Smooth muscle cell (in vitro differentiated cells): ENCODE data around the gene AGMO. TPM values are rescaled to one million over a fixed set of nuclear protein-coding genes. Genes with fewer than 3 reads are reported as not detected.

Experiments
- DNase-seq: peaks from one replicate; lab custom pipeline; 2025; ENCODE audit not compliant: unreplicated experiment; lab: John Stamatoyannopoulos, UW
- H2AFZ ChIP-seq: fragments of 200-600 bp; sonication (generic); 2 replicates; pipeline ENCODE4 v1.6.0; 2016; ENCODE audit warnings: antibody characterized with exemption, low read depth, mild to moderate bottlenecking
- H3F3A ChIP-seq: fragments of 200-600 bp; sonication (generic); 2 replicates; pipeline ENCODE4 v1.6.0; 2017; ENCODE audit warnings: antibody characterized with exemption, low read depth
- H3K27ac ChIP-seq: fragments of 200-600 bp; sonication (generic); 2 replicates; pipeline ENCODE4 v1.5.1; 2016; ENCODE audit warnings: low read depth, mild to moderate bottlenecking
- H3K27me3 ChIP-seq: fragments of 200-600 bp; sonication (generic); 2 replicates; pipeline ENCODE4 v1.6.1; 2016; ENCODE audit warnings: low read depth, mild to moderate bottlenecking
- H3K36me3 ChIP-seq: fragments of 200-600 bp; sonication (generic); 2 replicates; pipeline ENCODE4 v1.5.1; 2016; ENCODE audit warnings: low read depth
- H3K4me1 ChIP-seq: fragments of 200-600 bp; sonication (generic); 2 replicates; pipeline ENCODE4 v1.5.1; 2016; ENCODE audit warnings: low read depth
- H3K4me2 ChIP-seq: fragments of 200-600 bp; sonication (generic); 2 replicates; pipeline ENCODE4 v1.6.0; 2016; ENCODE audit warnings: mild to moderate bottlenecking
- H3K4me3 ChIP-seq: fragments of 200-600 bp; sonication (generic); 2 replicates; pipeline ENCODE4 v1.5.1; 2016; ENCODE audit warnings: mild to moderate bottlenecking
- H3K79me2 ChIP-seq: fragments of 200-600 bp; sonication (generic); 2 replicates; pipeline ENCODE4 v1.6.0; 2016; ENCODE audit warnings: low read depth, mild to moderate bottlenecking
- H3K9ac ChIP-seq: fragments of 200-600 bp; sonication (generic); 2 replicates; pipeline ENCODE4 v1.6.0; 2016; ENCODE audit warnings: low read depth
- H3K9me3 ChIP-seq: fragments of 200-600 bp; sonication (generic); replicated peaks from 2 replicates; pipeline ENCODE4 v1.5.1; 2016; ENCODE audit warnings: low read depth
- H4K20me1 ChIP-seq: fragments of 200-600 bp; sonication (generic); 2 replicates; pipeline ENCODE4 v1.6.0; 2016; ENCODE audit warnings: low read depth
- CTCF ChIP-seq: fragments of 200-600 bp; sonication (generic); IDR thresholded peaks from 2 replicates; pipeline ENCODE4 v1.5.1; 2017; ENCODE audit warnings: borderline replicate concordance, mild to moderate bottlenecking, antibody characterized with exemption; ENCODE audit not compliant: insufficient read depth, poor library complexity, severe bottlenecking
- WGBS: methylation state at CpG from one replicate; pipeline ENCODE4 v1.1.7; 2016; ENCODE audit warnings: low lambda C conversion rate; 5-methylcytosine and 5-hydroxymethylcytosine counted together
- polyA plus RNA-seq: library from polyadenylated mRNA; unstranded; fragments of >200 nt; fragmentation: Nextera tagmentation; extraction: Ambion mirVana; gene quantifications from 2 replicates; pipeline ENCODE4 v1.2.1, GENCODE V29; 2016
- total RNA-seq: library from RNA; depleted of rRNA; stranded (reverse); fragments of >200 nt; gene quantifications from 2 replicates; pipeline ENCODE4 v1.2.3, GENCODE V29; 2014

AGMO gene
- total and polyA plus RNA-seq, 2 experiments from 2014 or later: 0.27 to 0.50 TPM

DNA sequence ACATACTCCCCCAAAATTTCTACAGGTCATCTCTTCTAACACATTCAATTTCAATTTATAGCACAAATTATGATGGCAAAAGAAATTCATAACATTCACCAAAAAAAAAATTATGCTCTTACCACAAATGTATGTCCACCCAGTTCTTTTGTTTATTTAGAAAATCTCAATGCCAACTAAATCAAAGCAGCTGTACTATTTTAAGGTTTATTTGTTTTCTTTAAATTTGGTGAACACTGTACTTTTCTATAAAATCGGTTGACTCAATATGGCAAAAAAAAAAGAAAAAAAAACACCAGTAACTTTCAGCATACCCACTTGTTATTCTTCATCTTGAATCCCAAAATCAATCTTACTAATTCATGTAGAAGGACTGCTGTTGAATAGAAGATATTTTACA lies 225.7 kb downstream of the AGMO start:
- DNase-seq: no peak
- H3K4me2 ChIP-seq: no peak overlapping the region
- no peak for TF ChIP-seq CTCF
- WGBS: 91% methylated on average over 1 of the region's 1 CpG
- no peak overlapping the region for H3K27ac ChIP-seq
- no peaks in the 10 kb centered on the region for H3F3A ChIP-seq
- no peaks in the 10 kb centered on the region for H4K20me1 ChIP-seq
- H3K79me2 ChIP-seq: no peaks in the 10 kb centered on the region
- no peak overlapping the region for H3K4me3 ChIP-seq
- no peak overlapping the region for H2AFZ ChIP-seq
- H3K9ac ChIP-seq: no peak overlapping the region
- no peaks in the 10 kb centered on the region for H3K9me3 ChIP-seq
- no peaks in the 10 kb centered on the region for H3K4me1 ChIP-seq
- H3K36me3 ChIP-seq: no peaks in the 10 kb centered on the region
- H3K27me3 ChIP-seq: no peaks in the 10 kb centered on the region

GRCh38 chr7:15335390-15335789 lies 226.4 kb downstream of the AGMO start:
- no peak overlapping the region for H2AFZ ChIP-seq
- WGBS: 90% methylated on average over 6 of the region's 6 CpGs
- no peak for TF ChIP-seq CTCF
- no peaks in the 10 kb centered on the region for H3K79me2 ChIP-seq
- H4K20me1 ChIP-seq: no peaks in the 10 kb centered on the region
- H3K4me1 ChIP-seq: no peaks in the 10 kb centered on the region
- DNase-seq: no peak
- no peak overlapping the region for H3K4me3 ChIP-seq
- H3K27ac ChIP-seq: no peak overlapping the region
- H3F3A ChIP-seq: no peaks in the 10 kb centered on the region
- H3K9me3 ChIP-seq: no peaks in the 10 kb centered on the region
- no peaks in the 10 kb centered on the region for H3K36me3 ChIP-seq
- H3K9ac ChIP-seq: no peak overlapping the region
- H3K4me2 ChIP-seq: no peak overlapping the region
- no peaks in the 10 kb centered on the region for H3K27me3 ChIP-seq

DNA sequence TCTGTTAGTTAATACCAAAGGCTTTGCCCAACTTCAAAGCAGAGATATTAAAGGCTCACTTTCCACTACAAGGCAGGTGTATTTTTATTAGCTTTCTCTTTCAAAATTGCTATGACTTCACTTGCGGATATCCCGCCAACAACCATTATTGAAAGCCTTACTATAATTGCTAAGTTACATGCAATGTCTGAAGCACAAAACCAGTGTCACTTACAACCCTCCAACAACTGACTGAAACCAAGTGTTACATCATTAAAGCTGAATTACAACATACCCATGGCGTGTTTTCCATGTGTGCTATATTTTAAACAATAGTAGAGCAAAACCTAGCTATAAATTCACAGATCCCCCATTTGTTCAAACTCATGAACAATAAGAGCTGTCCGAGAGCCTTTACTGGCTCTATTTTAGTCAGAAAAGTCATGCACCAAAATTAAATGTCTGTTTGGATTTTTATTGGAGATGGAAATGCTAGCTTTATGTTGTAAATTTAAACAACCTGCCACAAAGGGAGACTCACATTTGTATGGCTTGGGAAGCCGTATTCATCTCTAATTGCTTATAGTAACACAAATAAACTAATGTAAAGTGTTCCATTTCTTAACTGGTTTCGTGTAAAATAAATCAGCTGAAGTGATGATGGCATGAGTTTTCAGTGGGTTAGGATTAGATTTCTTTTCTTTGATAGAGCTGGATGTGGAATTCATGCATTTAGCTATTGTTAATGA lies 227.1 kb downstream of the AGMO start:
- H3K4me2 ChIP-seq: no peak overlapping the region
- no peak overlapping the region for H2AFZ ChIP-seq
- no peaks in the 10 kb centered on the region for H3K9me3 ChIP-seq
- H3K27ac ChIP-seq: no peak overlapping the region
- WGBS: 76% methylated on average over 6 of the region's 6 CpGs
- H3F3A ChIP-seq: no peaks in the 10 kb centered on the region
- TF ChIP-seq CTCF: no peak
- no peaks in the 10 kb centered on the region for H3K36me3 ChIP-seq
- H3K27me3 ChIP-seq: no peaks in the 10 kb centered on the region
- no peaks in the 10 kb centered on the region for H4K20me1 ChIP-seq
- no peak overlapping the region for H3K9ac ChIP-seq
- H3K79me2 ChIP-seq: no peaks in the 10 kb centered on the region
- DNase-seq: no peak
- H3K4me3 ChIP-seq: no peak overlapping the region
- H3K4me1 ChIP-seq: no peaks in the 10 kb centered on the region

DNA sequence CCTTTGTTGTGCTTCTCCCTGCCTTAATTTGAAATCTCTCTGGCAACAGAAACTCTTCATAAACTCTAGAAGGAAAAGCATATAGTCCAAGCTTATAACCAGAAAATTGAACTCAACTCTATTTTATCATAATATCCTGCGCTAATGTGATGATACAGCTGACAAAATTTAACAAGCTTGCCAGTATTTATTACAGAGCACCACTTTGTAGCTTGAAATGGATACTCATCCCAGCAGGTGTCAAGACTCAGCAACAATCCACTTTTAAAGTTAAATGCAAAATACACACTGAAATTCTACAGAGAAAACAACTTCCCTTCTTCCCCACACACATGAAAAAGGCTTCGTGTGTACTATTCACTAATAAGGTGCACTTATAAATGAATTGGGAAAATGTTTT lies 228.9 kb downstream of the AGMO start:
- no peak overlapping the region for H3K27ac ChIP-seq
- no peak overlapping the region for H3K4me2 ChIP-seq
- no peak for TF ChIP-seq CTCF
- H3K36me3 ChIP-seq: no peaks in the 10 kb centered on the region
- no peak overlapping the region for H2AFZ ChIP-seq
- no peaks in the 10 kb centered on the region for H3K9me3 ChIP-seq
- no peak for DNase-seq
- no peak overlapping the region for H3K4me3 ChIP-seq
- H3K4me1 ChIP-seq: no peaks in the 10 kb centered on the region
- 75% methylated on average over 2 of the region's 2 CpGs for WGBS
- no peaks in the 10 kb centered on the region for H4K20me1 ChIP-seq
- no peaks in the 10 kb centered on the region for H3F3A ChIP-seq
- H3K27me3 ChIP-seq: no peaks in the 10 kb centered on the region
- no peak overlapping the region for H3K9ac ChIP-seq
- H3K79me2 ChIP-seq: no peaks in the 10 kb centered on the region
